GM18498 (cell line): ENCODE data around the gene ASIC3.
A peak's percentile ranks its signal among the peaks of the same experiment; 100 is the strongest.

Experiments used
- ATAC-seq: cut with Tn5 transposase; IDR thresholded peaks from one replicate; pipeline ENCODE4 v1.9.1; 2021; ENCODE audit warnings: mild to moderate bottlenecking, moderate library complexity; ENCODE audit not compliant: unreplicated experiment

ASIC3 gene

DNA sequence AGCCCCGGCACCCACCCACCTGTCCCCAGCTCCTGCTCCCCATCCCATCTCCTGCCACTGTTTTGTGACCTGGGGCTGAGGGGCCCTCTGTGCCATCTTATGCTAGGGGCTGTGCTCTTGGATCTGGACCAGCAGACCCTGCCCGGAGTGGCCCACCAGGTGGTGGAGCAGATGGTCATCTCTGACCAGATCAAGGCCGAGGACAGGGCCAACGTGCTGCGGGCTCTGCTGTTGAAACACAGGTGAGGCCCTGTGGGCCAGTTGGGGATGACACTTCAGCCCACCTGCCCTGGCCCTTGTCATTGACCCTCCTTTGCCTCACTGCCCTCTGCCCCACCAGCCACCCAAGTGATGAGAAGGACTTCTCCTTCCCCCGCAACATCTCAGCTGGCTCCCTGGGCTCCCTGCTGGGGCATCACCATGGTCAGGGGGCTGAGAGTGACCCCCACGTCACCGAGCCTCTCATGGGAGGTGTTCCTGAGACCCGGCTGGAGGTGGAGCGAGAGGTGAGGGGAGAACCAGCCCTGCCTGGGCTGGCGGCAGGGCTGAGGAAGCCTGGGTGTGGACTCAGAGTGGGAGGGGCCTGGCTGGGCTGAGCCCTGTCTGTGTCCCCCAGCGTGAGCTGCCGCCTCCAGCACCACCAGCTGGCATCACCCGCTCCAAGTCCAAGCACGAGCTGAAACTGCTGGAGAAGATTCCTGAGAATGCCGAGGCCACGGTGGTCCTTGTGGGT lies 21.7 kb downstream of the ASIC3 start:
- ATAC-seq, result no peak

DNA sequence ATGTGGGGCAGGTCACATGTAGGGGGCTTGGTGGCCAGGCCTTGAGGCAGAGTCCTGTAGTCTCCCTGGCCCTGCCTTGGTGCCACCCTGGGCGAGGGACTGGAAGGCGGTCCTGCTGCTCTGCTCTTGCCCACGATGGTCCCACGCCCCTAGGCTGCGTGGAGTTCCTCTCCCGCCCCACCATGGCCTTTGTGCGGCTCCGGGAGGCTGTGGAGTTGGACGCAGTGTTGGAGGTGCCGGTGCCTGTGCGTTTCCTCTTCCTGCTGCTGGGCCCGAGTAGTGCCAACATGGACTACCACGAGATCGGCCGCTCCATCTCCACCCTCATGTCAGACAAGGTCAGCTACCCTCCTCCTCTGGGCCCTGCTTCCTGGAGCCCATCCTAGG lies 22.2 kb downstream of the ASIC3 start:
- ATAC-seq, result no peak

DNA sequence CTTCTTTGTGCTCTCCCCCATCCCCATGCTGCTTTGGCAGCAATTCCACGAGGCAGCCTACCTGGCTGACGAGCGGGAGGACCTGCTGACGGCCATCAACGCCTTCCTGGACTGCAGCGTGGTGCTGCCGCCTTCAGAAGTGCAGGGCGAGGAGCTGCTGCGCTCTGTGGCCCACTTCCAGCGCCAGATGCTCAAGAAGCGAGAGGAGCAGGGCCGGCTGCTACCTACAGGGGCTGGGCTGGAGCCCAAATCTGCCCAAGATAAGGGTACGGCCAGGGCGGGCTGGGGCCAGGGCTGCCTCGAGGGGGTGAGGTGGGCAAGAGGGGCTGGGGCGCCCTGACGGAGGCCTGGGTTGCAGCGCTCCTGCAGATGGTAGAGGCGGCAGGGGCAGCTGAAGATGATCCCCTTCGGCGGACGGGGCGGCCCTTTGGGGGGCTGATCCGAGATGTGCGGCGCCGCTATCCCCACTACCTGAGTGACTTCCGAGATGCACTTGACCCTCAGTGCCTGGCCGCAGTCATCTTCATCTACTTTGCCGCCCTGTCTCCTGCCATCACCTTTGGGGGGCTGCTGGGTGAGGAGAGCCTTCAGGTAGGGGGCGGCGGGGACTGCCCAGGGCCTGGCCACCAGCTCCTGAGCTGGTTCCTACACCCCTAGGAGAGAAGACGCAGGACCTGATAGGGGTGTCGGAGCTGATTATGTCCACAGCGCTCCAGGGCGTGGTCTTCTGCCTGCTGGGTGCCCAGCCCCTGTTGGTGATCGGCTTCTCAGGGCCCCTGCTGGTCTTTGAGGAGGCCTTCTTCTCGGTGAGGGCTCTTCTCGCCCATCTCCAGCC lies 22.9 kb downstream of the ASIC3 start:
- ATAC-seq, result no peak

DNA sequence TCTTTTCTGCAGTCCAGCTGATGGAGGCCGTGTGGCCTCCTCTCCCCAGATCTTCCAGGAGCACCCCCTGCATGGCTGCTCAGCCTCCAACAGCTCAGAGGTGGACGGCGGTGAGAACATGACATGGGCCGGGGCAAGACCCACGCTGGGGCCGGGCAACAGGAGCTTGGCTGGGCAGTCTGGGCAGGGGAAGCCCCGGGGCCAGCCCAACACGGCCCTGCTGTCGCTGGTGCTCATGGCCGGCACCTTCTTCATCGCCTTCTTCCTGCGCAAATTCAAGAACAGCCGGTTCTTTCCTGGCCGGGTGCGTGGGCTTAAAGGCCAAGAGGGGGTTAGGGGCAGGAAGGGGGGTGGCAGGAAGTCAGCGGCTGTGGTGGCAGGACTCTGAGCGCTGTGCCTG lies 25.7 kb downstream of the ASIC3 start:
- no peak for ATAC-seq

DNA sequence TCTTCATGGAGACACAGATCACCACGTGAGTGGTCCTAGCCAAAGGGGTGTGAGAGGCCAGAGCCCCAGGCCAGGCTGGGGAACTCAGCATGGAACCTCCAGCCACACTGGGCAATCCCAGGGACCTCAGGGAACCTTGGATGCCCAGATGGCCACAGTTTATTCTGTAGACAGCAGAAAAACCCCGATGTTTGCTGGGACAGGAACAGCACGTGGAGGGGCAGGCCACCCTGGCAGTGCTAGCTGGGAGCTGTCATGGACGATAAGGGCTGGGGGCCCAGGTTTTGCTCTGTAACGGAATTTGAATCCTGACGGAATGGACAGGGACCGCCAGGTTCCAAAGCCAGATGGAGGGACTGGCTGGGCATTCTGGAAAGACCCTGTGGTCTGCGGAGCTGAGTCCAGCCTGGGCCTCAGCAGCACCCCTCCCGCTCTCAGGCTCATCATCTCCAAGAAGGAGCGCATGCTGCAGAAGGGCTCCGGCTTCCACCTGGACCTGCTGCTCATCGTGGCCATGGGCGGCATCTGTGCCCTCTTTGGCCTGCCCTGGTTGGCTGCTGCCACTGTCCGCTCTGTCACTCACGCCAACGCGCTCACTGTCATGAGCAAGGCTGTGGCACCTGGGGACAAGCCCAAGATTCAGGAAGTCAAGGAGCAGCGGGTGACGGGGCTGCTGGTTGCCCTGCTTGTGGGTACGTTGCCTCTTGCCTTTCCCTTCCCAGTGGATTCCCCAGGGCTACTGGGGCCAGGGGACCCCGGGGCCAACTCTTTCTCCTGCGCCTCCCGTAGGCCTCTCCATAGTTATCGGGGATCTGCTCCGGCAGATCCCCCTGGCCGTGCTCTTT lies 26.7 kb downstream of the ASIC3 start:
- no peak for ATAC-seq

DNA sequence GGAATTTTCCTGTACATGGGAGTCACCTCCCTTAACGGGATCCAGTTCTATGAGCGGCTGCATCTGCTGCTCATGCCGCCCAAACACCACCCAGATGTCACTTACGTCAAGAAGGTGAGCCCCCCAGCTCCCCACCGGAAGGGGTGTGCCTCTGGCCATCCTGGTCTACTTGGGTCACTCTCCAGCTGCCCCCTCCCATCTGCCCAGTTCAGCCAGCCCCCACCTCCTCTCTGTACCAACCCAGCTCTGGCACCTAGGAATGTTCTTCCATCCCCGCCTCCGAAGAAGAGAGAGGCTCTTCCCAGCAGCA lies 27.3 kb downstream of the ASIC3 start:
- no peak for ATAC-seq

DNA sequence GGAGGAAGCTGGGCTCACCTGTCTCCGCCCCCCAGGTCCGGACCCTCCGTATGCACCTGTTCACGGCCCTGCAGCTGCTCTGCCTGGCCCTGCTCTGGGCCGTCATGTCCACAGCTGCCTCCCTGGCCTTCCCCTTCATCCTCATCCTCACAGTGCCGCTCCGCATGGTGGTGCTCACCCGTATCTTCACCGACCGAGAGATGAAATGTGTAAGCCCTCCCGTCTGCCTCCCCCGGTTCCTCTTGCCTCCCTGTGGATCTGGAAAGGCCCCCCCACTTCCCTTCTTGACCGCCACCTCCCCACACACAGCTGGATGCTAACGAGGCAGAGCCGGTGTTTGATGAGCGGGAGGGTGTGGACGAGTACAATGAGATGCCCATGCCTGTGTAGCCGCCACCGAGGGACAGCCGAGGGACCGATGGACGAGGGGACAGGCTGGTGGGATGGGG lies 27.7 kb downstream of the ASIC3 start:
- ATAC-seq, result no peak

DNA sequence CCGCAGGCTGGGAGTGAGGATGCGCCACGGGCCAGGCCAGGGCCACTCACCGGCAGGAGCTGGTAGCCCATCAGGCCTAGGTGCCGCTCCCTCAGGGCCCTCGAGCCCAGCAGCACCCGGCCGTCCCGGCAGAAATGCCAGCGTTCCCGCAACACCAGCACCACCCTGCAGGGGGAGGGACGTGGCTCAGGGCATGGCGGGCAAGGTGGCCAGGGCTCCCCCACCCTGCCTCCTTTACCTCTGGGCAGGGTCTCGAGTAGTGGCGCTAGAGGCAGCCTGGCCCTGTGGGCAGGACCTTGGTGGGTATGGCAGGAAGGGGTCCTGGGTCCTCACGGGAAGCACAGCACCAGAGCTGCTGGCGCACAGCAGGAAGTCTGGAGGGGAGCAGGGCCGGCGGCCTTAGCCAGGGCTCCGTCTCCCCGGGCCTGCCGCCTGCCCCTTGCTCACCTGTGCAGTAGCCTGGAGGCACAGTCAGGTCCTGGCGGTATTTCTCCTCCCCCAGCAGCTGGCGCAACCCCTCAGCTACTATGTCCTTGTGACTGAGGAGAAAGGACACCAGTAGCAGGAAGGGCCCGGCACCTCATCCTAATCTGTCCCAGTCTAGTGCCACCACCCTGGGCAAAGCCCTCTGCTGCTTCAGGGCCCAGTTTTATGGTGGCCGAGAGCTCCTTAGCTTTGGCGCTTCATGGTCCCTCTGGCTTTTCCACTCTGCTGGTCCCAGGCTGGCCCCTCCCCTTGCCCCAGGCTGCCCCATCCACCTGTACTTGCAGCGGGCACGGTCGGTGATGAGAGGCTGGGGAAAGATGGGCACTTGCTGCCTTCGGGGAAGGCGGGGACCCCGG lies 28.8 kb downstream of the ASIC3 start:
- ATAC-seq, result no peak

DNA sequence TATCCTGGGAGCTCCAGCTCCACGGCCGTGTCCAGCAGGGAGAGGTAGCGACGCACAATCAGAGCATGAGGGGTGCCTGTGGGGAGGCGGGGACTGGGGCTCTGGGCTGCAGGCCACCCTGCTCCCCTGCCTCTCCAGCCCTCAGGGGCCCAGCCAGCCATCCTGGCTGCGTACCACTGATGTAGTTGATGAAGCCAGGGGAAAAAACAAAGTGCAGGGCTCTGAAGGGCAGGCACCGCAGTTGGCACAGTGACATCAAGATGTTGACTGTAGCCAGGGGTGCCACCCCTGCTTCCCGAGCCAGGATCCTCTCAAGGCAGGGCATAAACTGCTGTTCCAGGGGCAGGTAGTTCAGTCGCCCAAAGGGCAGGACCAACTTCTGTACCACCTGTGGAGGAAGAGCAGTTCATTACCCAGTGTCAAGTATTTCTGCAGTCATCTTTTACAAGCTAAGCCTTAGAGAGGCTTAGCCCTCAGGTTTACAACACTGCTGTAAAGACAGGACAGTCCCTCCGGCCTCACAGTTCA lies 29.4 kb downstream of the ASIC3 start:
- ATAC-seq, result no peak

DNA sequence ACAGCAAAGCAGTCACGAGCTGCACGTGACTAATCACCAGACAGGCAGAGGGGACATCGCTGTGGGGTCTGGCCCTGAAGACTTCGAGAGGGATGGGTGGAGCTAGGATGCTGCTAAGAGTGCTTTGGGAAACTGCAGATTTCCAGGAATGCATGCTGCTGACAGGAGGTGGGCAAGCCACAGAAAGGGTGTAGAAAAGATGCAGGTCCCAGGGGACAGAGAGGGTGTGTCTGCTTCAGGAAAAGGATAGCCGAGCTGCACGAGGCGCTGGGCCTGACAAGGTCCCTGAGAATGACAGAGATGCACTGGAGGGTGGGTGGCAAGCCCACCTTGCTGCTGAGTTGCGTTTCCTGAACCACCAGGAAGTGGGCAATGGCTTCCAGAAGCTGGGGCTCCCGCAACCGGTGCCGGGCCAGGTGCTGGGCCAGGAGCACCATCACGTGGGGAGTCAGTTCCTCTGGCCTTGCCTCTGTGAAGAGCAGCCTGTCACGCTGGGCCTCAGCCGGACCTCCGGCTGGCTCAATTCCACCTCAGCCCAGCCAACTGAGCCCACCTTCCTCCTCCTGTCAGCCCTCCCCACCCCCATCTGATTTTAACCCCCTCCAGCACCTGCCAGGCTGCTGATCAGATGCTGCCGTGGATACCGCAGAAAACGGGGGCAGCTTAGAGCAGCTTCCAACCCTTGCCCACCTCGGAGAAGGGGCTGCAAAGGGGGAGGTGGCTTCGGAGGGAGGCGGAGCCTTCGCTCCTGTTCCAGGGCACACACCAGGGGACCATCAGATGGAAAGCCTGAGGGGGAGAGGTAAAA lies 30.1 kb downstream of the ASIC3 start:
- ATAC-seq, result no peak

DNA sequence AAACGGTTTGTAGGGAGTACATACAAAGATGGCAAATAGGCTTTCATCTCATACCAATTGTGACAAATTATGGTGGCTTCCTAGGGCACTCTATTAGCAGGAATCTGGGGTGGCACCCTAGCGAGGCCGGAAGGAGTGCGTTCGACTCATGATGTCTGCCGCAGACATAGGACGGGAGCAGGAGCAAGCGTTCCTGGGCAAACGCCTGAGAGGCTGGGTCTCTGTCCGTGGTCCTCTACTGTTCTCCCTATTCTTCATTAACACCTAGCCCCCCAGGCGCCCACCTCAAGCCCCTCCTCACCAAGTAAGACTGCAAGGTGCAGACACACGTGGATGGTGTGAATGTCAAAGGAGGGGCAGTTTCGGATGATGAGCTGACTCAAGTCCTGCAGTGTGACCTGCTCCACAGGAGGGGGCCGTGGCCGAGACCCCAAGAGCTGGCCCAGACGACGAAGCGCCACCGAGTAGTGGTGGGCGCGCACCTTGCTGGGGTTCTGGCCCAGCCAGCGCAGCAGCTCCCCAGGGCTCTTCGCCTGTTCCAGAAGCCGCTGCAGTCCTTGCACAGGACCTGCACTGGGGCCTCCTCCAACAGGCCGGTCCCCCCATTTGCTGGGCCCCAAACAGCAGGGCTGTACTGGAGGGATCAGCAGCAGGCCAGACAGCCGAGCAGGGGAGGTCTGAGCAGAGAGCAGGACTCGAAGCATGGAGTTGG lies 31.0 kb downstream of the ASIC3 start:
- no peak for ATAC-seq

DNA sequence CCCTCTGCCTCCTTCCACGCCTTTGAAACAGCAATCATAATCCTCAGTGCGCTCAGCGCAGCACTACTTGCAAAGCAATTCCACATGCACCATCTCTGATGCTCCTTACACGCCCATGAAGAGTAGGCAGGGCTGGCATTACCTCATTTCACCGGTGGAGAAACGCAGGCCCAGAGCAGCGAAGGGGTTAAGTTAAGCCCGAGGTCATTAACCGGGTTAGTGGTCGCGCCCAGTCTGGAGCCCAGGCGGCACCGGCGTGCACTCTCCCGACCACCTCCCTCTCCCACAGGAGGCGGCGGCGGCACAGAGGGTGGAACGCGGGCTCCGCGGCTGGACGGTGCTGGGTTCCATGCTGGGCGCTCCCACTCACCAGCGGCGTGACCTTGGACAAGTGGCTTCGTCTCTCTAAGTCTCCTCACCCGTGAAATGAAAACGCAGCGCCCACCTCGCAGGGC lies 31.8 kb downstream of the ASIC3 start:
- peak; percentile 5 for ATAC-seq

DNA sequence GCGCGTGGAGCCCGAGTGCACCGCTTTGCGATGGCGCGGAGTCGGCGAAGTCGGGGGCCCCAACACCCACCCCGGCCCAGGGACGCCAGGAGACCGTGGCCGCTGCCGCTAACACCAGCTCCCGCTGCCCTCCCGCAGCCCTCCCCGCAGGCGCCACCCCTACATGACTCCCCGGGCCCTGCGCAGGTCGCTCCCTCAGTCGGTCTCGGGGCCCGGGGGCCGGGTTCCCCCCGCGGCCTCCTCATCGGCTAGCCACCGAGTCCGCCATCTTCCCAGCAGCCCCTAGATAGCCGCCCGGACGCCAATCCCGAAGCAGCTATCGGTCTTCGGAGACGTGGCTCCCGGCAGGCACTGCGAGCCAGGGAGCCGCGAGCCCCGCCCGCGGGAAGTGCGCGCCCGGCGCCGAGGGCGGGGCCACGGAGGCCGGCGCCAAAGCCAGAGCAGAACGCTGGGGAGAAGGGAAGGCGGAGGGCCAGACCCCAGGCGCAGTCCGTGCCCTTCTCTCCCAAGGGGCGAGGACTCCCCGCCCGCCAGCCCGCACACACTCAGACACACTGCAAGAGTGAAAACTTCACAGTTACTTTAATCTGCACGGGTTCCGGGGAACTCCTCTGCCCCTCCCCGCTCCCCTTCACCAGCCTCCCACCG lies 32.3 kb downstream of the ASIC3 start, which contains the start of gene FASTK:
Gene FASTK (minus strand): TSS at position 288 of the 648 bp plus-strand sequence. CDS start 43 bp downstream, at position 245.
- ATAC-seq, result peak; percentile 77

DNA sequence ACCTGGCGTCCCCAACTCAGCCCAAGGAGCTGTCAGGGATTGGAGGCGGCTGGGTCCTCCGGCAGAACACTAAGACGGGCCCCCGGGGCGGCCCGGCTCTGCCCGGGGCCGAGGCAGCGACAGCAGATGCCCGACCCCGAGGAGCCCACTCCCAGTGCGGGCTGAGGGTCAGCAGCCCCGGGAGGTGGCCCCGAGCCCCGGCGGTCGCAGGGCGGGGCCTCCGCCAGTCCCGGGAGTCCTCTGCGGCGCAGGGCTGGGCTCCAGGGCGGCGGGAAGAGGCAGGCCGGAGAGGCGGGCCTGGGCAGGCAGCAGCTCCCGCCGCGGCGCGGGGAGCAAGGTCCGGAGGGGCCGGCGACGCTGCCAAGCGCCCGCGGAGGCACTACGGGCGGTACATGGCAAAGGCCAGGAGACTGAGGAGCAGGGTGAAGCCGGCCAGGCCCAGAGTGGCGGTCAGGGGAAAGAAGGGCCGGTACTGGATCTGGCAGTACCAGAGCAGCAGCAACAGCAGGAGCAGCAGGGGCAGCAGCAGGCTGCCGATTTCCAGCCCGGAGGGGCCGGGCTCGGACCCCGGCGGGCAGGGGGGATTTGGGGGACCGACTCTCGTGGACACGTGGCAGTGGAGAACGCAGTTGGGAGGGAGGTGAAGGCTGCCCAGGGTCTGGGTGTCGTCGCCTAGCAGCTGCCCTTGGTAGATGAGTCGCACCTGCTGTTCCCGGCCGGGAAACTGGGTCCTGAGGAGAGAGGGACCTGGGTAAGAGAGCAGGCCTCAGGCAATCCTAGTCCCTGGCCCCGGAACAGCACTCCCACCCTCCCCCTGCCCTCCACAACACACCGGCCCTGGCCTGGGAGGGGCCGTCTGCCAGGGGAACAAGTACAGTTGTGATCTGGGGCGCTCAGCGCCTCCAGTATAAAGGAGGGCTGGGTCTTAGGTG lies 33.1 kb downstream of the ASIC3 start:
- no peak for ATAC-seq

DNA sequence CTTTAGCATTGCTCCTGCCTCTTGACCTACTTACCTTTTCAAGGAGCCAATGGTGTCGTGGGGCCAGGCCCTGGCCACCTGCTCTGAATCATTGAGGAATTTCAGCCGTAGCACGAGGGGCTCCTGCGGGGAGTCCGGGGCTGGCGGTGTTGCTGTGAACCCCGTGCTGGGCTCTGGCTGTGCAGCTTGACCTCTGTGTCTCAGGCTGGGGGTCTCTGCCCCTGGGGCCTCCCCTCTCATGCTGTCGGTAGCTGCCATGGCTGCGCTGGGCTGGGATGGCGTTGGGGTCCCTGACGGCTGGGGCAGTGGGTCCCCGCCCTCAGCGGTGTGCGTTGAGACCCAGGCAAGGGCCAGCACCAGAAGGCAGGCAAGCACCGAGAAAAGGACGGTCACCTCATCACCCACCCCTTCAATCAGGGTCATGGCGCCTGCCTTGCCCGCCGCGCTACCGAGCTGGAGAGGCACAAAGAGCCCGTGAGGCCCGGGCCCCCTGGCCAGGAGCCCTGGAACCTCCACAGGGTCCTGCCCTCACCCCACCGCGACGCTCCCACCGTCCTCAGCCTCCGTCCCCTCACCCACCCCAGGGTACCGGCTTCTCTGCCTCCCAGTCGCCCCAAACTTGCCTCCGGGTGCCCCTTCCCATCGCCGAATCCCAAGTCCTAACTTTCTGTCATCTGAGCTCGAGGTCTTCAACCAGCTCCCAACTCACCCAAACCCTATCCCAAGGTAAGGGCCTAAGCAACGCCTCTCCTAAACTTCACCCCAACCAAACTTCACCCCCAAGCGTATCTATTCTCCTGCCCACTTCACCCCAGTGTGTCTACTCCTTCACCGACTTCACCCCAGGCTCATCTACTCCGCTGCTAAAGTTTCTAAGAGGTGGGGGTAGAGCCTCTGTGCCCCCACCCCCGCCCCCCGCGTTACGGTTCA lies 34.1 kb downstream of the ASIC3 start:
- ATAC-seq, result no peak
